HepG2 (cell line): ENCODE measurements around the gene EEPD1. TPM values are rescaled to one million over a fixed set of nuclear protein-coding genes. Genes with fewer than 3 reads are reported as not detected.

Experiments used
- HNF4G ChIP-seq, 2 experiments: sonication (generic) in 1 of 2; formaldehyde crosslinking in 1 of 2; IDR thresholded peaks; 2 replicates each; pipeline versions ENCODE4 v1.4.0 to v1.6.1; 2011 to 2020; ENCODE audit warnings: borderline replicate concordance in 2 of 2, low read depth in 2 of 2, mild to moderate bottlenecking in 2 of 2, low read length in 1 of 2, missing genetic modification reagents in 1 of 2, moderate library complexity in 1 of 2
- IKZF1 ChIP-seq: fragments of 450-650 bp; IDR thresholded peaks from 2 replicates; pipeline ENCODE4 v1.7.1; 2016
- MXI1 ChIP-seq: IDR thresholded peaks from 3 replicates; pipeline ENCODE4 v1.6.1; 2012; ENCODE audit warnings: low read depth, low read length, inconsistent platforms, borderline replicate concordance
- ZFP1 ChIP-seq: IDR thresholded peaks from 2 replicates; pipeline ENCODE4 v1.6.1; 2016
- ZNF230 ChIP-seq: sonication (generic); formaldehyde crosslinking; IDR thresholded peaks from 2 replicates; pipeline ENCODE4 v1.4.0; 2020; ENCODE audit warnings: mild to moderate bottlenecking, missing genetic modification reagents
- polyA plus RNA-seq, 8 experiments: library from polyadenylated mRNA; depleted of rRNA in 3 of 8; stranded (reverse) in 7 of 8; unstranded in 1 of 8; fragments of >200 nt; fragmentation: Illumina TruSeq in 4 of 8; extraction: Trizol in 4 of 8; gene quantifications; 2 replicates each; pipeline versions ENCODE4 v1.2.1 to v1.2.3, GENCODE V29; 2011 to 2016; ENCODE audit warnings: low read depth in 4 of 8, missing spikeins in 1 of 8, mixed read lengths in 1 of 8; ENCODE audit not compliant: insufficient read depth in 1 of 8
- total RNA-seq, 5 experiments: library from RNA; depleted of rRNA; stranded (reverse); fragments of >200 nt; fragmentation: Illumina TruSeq; extraction: Trizol; gene quantifications; 2 replicates each; pipeline ENCODE4 v1.2.3, GENCODE V29; 2016; ENCODE audit warnings: low read depth in 1 of 5
- TF ChIP-seq, protein P1 (sequence below): sonication (generic); formaldehyde crosslinking; IDR thresholded peaks from 2 replicates; pipeline ENCODE4 v1.5.1; 2020; ENCODE audit warnings: mild to moderate bottlenecking, missing genetic modification reagents, moderate library complexity
- TF ChIP-seq, protein P2 (sequence below): sonication (generic); formaldehyde crosslinking; IDR thresholded peaks from 2 replicates; pipeline ENCODE4 v1.4.0; 2020; ENCODE audit warnings: missing genetic modification reagents, borderline replicate concordance
- TF ChIP-seq, protein P3 (sequence below): sonication (generic); formaldehyde crosslinking; IDR thresholded peaks from 2 replicates; pipeline ENCODE4 v1.5.0; 2020; ENCODE audit warnings: mild to moderate bottlenecking, missing genetic modification reagents, moderate library complexity
- TF ChIP-seq, protein P4 (sequence below): sonication (generic); formaldehyde crosslinking; IDR thresholded peaks from 2 replicates; pipeline ENCODE4 v1.4.0; 2020; ENCODE audit warnings: missing genetic modification reagents
- TF ChIP-seq, protein P5 (sequence below): sonication (generic); formaldehyde crosslinking; IDR thresholded peaks from 2 replicates; pipeline ENCODE4 v1.4.0; 2020; ENCODE audit warnings: mild to moderate bottlenecking, missing genetic modification reagents, borderline replicate concordance
- TF ChIP-seq, protein P6 (sequence below): sonication (generic); formaldehyde crosslinking; IDR thresholded peaks from 2 replicates; pipeline ENCODE4 v1.5.1; 2020; ENCODE audit warnings: mild to moderate bottlenecking, missing genetic modification reagents, borderline replicate concordance

The EEPD1 gene
- total and polyA plus RNA-seq, 2 of the 13 experiments (the other 11 are each of a cell fraction or from before 2014, with no cell fraction given) = 10.1 to 16.4 TPM

DNA sequence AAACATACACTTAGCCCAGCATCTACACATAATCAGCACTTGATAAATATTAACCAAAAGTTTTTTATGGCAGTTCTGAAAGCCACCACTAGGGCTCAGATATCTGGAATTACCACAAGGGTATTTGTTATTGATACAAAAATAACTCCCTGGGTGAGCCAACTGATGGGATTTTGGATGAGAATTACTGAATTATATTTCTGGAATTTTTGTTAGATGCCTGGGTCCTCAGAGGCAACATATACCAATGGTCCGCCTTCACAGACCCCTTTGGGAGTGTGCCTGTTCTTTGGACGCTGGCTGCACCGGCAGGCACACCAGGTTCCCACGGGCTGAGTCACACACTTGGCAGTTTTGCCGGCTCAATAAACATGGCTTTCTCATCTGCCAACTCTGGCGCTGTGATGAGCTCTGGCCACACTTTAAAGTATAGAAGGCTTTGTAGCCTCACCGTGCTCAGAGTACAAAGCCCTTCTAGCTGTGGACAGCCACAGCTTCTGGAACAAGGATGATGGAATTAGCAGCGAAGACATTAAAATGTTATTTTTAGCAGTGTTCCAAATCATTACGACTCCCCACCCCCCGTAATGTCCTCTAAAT, 24.5 kb upstream of the EEPD1 start (continued):
- TF ChIP-seq, protein P1, sequence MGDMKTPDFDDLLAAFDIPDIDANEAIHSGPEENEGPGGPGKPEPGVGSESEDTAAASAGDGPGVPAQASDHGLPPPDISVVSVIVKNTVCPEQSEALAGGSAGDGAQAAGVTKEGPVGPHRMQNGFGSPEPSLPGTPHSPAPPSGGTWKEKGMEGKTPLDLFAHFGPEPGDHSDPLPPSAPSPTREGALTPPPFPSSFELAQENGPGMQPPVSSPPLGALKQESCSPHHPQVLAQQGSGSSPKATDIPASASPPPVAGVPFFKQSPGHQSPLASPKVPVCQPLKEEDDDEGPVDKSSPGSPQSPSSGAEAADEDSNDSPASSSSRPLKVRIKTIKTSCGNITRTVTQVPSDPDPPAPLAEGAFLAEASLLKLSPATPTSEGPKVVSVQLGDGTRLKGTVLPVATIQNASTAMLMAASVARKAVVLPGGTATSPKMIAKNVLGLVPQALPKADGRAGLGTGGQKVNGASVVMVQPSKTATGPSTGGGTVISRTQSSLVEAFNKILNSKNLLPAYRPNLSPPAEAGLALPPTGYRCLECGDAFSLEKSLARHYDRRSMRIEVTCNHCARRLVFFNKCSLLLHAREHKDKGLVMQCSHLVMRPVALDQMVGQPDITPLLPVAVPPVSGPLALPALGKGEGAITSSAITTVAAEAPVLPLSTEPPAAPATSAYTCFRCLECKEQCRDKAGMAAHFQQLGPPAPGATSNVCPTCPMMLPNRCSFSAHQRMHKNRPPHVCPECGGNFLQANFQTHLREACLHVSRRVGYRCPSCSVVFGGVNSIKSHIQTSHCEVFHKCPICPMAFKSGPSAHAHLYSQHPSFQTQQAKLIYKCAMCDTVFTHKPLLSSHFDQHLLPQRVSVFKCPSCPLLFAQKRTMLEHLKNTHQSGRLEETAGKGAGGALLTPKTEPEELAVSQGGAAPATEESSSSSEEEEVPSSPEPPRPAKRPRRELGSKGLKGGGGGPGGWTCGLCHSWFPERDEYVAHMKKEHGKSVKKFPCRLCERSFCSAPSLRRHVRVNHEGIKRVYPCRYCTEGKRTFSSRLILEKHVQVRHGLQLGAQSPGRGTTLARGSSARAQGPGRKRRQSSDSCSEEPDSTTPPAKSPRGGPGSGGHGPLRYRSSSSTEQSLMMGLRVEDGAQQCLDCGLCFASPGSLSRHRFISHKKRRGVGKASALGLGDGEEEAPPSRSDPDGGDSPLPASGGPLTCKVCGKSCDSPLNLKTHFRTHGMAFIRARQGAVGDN (CRISPR knock-in tag) = peak; percentile 46
- TF ChIP-seq MXI1 (peak; percentile 34; the same call in 1 of the 3 replicates), ZFP1 (CRISPR knock-in tag) (no peak), ZNF230 (CRISPR knock-in tag) (no peak), HNF4G (IDR thresholded peaks at IDR 0.05; ENCODE audit: borderline replicate concordance, low read depth, low read length) (no peak), HNF4G (CRISPR knock-in tag; IDR thresholded peaks at IDR 0.05; ENCODE audit: borderline replicate concordance, low read depth) (no peak), IKZF1 (no peak)
- TF ChIP-seq, protein P2, sequence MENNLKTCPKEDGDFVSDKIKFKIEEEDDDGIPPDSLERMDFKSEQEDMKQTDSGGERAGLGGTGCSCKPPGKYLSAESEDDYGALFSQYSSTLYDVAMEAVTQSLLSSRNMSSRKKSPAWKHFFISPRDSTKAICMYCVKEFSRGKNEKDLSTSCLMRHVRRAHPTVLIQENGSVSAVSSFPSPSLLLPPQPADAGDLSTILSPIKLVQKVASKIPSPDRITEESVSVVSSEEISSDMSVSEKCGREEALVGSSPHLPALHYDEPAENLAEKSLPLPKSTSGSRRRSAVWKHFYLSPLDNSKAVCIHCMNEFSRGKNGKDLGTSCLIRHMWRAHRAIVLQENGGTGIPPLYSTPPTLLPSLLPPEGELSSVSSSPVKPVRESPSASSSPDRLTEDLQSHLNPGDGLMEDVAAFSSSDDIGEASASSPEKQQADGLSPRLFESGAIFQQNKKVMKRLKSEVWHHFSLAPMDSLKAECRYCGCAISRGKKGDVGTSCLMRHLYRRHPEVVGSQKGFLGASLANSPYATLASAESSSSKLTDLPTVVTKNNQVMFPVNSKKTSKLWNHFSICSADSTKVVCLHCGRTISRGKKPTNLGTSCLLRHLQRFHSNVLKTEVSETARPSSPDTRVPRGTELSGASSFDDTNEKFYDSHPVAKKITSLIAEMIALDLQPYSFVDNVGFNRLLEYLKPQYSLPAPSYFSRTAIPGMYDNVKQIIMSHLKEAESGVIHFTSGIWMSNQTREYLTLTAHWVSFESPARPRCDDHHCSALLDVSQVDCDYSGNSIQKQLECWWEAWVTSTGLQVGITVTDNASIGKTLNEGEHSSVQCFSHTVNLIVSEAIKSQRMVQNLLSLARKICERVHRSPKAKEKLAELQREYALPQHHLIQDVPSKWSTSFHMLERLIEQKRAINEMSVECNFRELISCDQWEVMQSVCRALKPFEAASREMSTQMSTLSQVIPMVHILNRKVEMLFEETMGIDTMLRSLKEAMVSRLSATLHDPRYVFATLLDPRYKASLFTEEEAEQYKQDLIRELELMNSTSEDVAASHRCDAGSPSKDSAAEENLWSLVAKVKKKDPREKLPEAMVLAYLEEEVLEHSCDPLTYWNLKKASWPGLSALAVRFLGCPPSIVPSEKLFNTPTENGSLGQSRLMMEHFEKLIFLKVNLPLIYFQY (CRISPR knock-in tag) = no peak
- TF ChIP-seq, protein P3, sequence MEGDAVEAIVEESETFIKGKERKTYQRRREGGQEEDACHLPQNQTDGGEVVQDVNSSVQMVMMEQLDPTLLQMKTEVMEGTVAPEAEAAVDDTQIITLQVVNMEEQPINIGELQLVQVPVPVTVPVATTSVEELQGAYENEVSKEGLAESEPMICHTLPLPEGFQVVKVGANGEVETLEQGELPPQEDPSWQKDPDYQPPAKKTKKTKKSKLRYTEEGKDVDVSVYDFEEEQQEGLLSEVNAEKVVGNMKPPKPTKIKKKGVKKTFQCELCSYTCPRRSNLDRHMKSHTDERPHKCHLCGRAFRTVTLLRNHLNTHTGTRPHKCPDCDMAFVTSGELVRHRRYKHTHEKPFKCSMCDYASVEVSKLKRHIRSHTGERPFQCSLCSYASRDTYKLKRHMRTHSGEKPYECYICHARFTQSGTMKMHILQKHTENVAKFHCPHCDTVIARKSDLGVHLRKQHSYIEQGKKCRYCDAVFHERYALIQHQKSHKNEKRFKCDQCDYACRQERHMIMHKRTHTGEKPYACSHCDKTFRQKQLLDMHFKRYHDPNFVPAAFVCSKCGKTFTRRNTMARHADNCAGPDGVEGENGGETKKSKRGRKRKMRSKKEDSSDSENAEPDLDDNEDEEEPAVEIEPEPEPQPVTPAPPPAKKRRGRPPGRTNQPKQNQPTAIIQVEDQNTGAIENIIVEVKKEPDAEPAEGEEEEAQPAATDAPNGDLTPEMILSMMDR (CRISPR knock-in tag) = peak; percentile 18; the same call in 1 of the 2 replicates
- TF ChIP-seq, protein P4, sequence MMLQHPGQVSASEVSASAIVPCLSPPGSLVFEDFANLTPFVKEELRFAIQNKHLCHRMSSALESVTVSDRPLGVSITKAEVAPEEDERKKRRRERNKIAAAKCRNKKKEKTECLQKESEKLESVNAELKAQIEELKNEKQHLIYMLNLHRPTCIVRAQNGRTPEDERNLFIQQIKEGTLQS (CRISPR knock-in tag) = peak; percentile 57; the same call in 1 of the 2 replicates
- TF ChIP-seq, protein P5, sequence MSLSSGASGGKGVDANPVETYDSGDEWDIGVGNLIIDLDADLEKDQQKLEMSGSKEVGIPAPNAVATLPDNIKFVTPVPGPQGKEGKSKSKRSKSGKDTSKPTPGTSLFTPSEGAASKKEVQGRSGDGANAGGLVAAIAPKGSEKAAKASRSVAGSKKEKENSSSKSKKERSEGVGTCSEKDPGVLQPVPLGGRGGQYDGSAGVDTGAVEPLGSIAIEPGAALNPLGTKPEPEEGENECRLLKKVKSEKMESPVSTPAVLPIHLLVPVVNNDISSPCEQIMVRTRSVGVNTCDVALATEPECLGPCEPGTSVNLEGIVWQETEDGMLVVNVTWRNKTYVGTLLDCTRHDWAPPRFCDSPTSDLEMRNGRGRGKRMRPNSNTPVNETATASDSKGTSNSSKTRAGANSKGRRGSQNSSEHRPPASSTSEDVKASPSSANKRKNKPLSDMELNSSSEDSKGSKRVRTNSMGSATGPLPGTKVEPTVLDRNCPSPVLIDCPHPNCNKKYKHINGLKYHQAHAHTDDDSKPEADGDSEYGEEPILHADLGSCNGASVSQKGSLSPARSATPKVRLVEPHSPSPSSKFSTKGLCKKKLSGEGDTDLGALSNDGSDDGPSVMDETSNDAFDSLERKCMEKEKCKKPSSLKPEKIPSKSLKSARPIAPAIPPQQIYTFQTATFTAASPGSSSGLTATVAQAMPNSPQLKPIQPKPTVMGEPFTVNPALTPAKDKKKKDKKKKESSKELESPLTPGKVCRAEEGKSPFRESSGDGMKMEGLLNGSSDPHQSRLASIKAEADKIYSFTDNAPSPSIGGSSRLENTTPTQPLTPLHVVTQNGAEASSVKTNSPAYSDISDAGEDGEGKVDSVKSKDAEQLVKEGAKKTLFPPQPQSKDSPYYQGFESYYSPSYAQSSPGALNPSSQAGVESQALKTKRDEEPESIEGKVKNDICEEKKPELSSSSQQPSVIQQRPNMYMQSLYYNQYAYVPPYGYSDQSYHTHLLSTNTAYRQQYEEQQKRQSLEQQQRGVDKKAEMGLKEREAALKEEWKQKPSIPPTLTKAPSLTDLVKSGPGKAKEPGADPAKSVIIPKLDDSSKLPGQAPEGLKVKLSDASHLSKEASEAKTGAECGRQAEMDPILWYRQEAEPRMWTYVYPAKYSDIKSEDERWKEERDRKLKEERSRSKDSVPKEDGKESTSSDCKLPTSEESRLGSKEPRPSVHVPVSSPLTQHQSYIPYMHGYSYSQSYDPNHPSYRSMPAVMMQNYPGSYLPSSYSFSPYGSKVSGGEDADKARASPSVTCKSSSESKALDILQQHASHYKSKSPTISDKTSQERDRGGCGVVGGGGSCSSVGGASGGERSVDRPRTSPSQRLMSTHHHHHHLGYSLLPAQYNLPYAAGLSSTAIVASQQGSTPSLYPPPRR (CRISPR knock-in tag) = no peak
- TF ChIP-seq, protein P6, sequence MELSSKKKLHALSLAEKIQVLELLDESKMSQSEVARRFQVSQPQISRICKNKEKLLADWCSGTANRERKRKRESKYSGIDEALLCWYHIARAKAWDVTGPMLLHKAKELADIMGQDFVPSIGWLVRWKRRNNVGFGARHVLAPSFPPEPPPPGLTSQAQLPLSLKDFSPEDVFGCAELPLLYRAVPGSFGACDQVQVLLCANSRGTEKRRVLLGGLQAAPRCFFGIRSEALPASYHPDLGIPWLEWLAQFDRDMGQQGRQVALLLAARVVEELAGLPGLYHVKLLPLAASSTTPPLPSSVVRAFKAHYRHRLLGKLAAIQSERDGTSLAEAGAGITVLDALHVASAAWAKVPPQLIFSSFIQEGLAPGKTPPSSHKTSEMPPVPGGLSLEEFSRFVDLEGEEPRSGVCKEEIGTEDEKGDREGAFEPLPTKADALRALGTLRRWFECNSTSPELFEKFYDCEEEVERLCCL (CRISPR knock-in tag) = no peak
